Heart right ventricle (tissue), 16 donors: ENCODE data around the gene PDZD2. TPM values are rescaled to one million over a fixed set of nuclear protein-coding genes. Genes with fewer than 3 reads are reported as not detected.

Experiments used
- ATAC-seq, 8 donors: fragments of 200-7000 bp; cut with Tn5 transposase; one replicate each; pipeline ENCODE4 v1.9.1; 2020; ENCODE audit warnings: mild to moderate bottlenecking in 8 of 8, moderate library complexity in 8 of 8, moderate number of reproducible peaks in 1 of 8
- DNase-seq, 2 donors: peaks; one replicate each; pipeline ENCODE4 v3.0.0-alpha.2; 2020
- H3K27ac ChIP-seq, 10 donors: fragments of 200-600 bp; sonication (generic) in 2 of 10; one replicate each; pipeline versions ENCODE4 v1.5.0 to v1.8.0; 2020 to 2022; ENCODE audit warnings: mild to moderate bottlenecking in 3 of 10
- H3K27me3 ChIP-seq, 7 donors: fragments of 200-600 bp; one replicate each; pipeline ENCODE4 v1.8.0; 2021 to 2022; ENCODE audit warnings: mild to moderate bottlenecking in 2 of 7
- H3K36me3 ChIP-seq, 9 donors: fragments of 200-600 bp; sonication (generic) in 1 of 9; one replicate each; pipeline versions ENCODE4 v1.5.0 to v1.8.0; 2020 to 2022; ENCODE audit warnings: mild to moderate bottlenecking in 2 of 9
- H3K4me1 ChIP-seq, 9 donors: fragments of 200-600 bp; sonication (generic) in 1 of 9; one replicate each; pipeline versions ENCODE4 v1.5.0 to v1.8.0; 2020 to 2022; ENCODE audit warnings: mild to moderate bottlenecking in 4 of 9
- H3K4me3 ChIP-seq, 10 donors: fragments of 200-600 bp; sonication (generic) in 2 of 10; one replicate each; pipeline versions ENCODE4 v1.5.0 to v1.8.0; 2020 to 2022; ENCODE audit warnings: mild to moderate bottlenecking in 7 of 10, moderate library complexity in 2 of 10
- H3K9me3 ChIP-seq, 11 donors: fragments of 200-600 bp in 10 of 11; sonication (generic) in 2 of 11; one replicate each; pipeline versions ENCODE4 v1.5.0 to v1.8.0; 2013 to 2022; ENCODE audit warnings: mild to moderate bottlenecking in 2 of 11, control low read depth in 1 of 11, moderate library complexity in 1 of 11
- CTCF ChIP-seq, 9 donors: fragments of 200-600 bp; sonication (generic) in 2 of 9; IDR thresholded peaks; one replicate each; pipeline versions ENCODE4 v1.5.0 to v1.8.0; 2021 to 2022; ENCODE audit warnings: antibody characterized with exemption in 9 of 9, mild to moderate bottlenecking in 5 of 9, moderate library complexity in 1 of 9
- WGBS, 2 donors: extraction: QIAGEN DNeasy Blood & Tissue Kit; methylation state at CpG; one replicate each; pipeline ENCODE4 v1.1.7; 2013; ENCODE audit warnings: inconsistent platforms in 1 of 2; 5-methylcytosine and 5-hydroxymethylcytosine counted together
- intact Hi-C, 10 donors: fragments of 100-400 bp; cut with DNase I; formaldehyde crosslinking; loops; one replicate each; pipeline versions ENCODE4 v1.11.1 to v1.14.2; 2022
- polyA plus RNA-seq, 2 donors: library from polyadenylated mRNA; stranded (reverse); fragments of 200-250 nt; gene quantifications; one replicate each; pipeline ENCODE4 v1.2.3, GENCODE V29; 2013
- total RNA-seq, 10 donors: library from RNA; stranded (reverse); fragmentation: NEBNext Ultra II Directional in 3 of 10; extraction: Animal tissue kit (Norgen Biotek cat#: 25700) in 3 of 10; gene quantifications; one replicate each; pipeline versions ENCODE4 v1.2.1 to v1.2.4, GENCODE V29; 2021 to 2023
- donor health status: Arrhythmogenic right ventricular cardiomyopathy.
- donor health status: ischemic (EF 13 %, LVEDD 7.1; RV severe dilation, severe dysfunction).
- donor health status: healthy with polysubstance abuse.
- donor health status: DM: no; HTN: yes; CAD: no.
- donor health status: DM: no; HTN: no; CAD: no.
- donor health status: ischemic (EF 25% LVEDD 6.9; RV normal size, moderate dysfunction).
- donor health status: ischemic (EF 25% LVEDD 5.7; RV mildly dilated, moderate dysfunction).
- donor health status: healthy.
- donor health status: DM: yes; HTN: yes; CAD: no.
- donor health status: Ischemic cardiomyopathy.
- donor health status: ischemic (EF 35%, LVEDD 5.7; RV mildly dilated, moderate dysfunction).
- donor health status: nonischemic (EF 11% LVEDD 7.7; RV severe dilation, severe dysfunction).
- donor health status: DM: yes; HTN: yes; CAD: no.
- donor health status: PGD.
- donor health status: ischemic (EF 29% LVEDD 5.4; RV normal size, mild dysfunction).
- donor health status: nonischemic (EF 23%, LVEDD 6.1; RV moderate dilation, normal function).

Gene PDZD2
- total and polyA plus RNA-seq, 12 donors: 9.0 to 117 (median 82.5) TPM

DNA sequence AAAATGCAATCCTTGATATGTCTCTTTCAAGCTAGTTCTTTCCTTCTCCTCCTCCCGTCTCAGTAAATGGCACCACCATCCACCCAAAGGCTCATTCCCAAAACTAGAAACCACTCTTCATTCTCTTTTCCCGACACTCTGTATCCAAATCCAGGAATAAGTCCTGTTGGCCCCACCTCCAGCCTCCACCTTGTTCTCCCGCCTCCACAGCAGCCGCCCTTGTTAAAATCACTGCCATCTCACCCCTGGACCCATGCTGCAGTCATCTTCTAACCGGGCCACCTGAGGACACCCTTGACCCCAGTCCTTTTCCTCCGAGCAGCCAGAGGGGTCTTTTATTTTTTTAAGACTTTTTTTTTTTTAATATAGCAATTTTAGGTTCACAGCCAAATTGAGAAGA is 9.4 kb downstream of the PDZD2 start:
- Histone ChIP-seq H3K36me3 (peaks cover 0 to 8% (median 0%) of the 10 kb centered on the region in 9 donors), H3K9me3 (no peaks in the 10 kb centered on the region), H3K4me3 (no peak overlapping the region), H3K27ac (peak overlapping the region in 1 of 10 donors; percentile 51), H3K27me3 (no peaks in the 10 kb centered on the region), H3K4me1 (peaks cover 0 to 59% (median 23%) of the 10 kb centered on the region in 9 donors)
- intact Hi-C loops: loop anchor here in 1 of 10 donors (10.0 kb wide), 1 partner anchor 156 kb away; no protein-coding TSS in a partner anchor
- no peak for TF ChIP-seq CTCF (IDR thresholded peaks at IDR 0.05)
- ATAC-seq: no peak
- no peak for DNase-seq
- 93 to 96% methylated on average over 6 of the region's 6 CpGs for WGBS, 2 donors

- intact Hi-C loops: no loop called here
Measured at GRCh38 chr5:31651241-31651640, 12.3 kb downstream of the PDZD2 start.

DNA sequence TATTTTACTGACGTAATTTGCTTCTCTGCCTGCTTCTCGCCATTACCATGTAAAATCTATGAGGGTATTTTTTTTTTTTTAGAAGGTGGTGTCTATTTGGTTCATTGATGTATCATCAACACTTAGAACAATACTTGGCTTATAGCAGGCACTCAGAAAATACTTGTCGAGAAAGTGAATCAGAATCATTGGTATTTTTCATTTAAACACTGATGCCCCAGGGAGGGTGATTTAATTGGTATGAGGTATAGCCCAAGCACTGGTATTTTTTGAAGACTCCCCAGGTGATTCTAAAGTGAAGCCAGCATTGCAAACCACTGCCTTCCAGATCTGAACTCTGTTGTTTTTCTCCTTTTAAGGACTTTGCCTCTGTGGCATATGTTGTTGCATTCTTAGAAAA is 16.6 kb downstream of the PDZD2 start:
- ATAC-seq: no peak
- Histone ChIP-seq H3K27me3 (no peaks in the 10 kb centered on the region), H3K36me3 (no peaks in the 10 kb centered on the region), H3K27ac (no peak overlapping the region), H3K9me3 (no peaks in the 10 kb centered on the region), H3K4me3 (no peak overlapping the region), H3K4me1 (peaks cover 2 to 50% (median 29%) of the 10 kb centered on the region in 9 donors)
- DNase-seq: no peak
- TF ChIP-seq CTCF (IDR thresholded peaks at IDR 0.05): no peak
- WGBS, 2 donors: 94 to 98% methylated on average over 3 of the region's 3 CpGs
- intact Hi-C loops: no loop called here

More at GRCh38 chr5:31651241-31651640, 12.3 kb downstream of the PDZD2 start:
- Histone ChIP-seq H3K36me3 (peaks cover 0 to 8% (median 0%) of the 10 kb centered on the region in 9 donors), H3K27ac (no peak overlapping the region), H3K9me3 (no peaks in the 10 kb centered on the region), H3K4me1 (peaks cover 0 to 46% (median 22%) of the 10 kb centered on the region in 9 donors), H3K4me3 (no peak overlapping the region), H3K27me3 (no peaks in the 10 kb centered on the region)
- TF ChIP-seq CTCF (IDR thresholded peaks at IDR 0.05): no peak
- DNase-seq (no peak), ATAC-seq (peak in 1 of 8 donors; percentile 83)
- 77 to 81% methylated on average over 3 of the region's 3 CpGs for WGBS, 2 donors

GRCh38 chr5:31656806-31657205 is 17.9 kb downstream of the PDZD2 start:
- no peak for ATAC-seq
- H3K27ac ChIP-seq: peak overlapping the region in 1 of 10 donors; percentile 4

More at GRCh38 chr5:31656806-31657205, 17.9 kb downstream of the PDZD2 start:
- 63 to 69% methylated on average over 4 of the region's 4 CpGs for WGBS, 2 donors
- no peaks in the 10 kb centered on the region for H3K36me3 ChIP-seq
- H3K9me3 ChIP-seq: no peaks in the 10 kb centered on the region
- no peaks in the 10 kb centered on the region for H3K27me3 ChIP-seq
- TF ChIP-seq CTCF (IDR thresholded peaks at IDR 0.05): no peak
- peaks cover 5 to 53% (median 30%) of the 10 kb centered on the region in 9 donors for H3K4me1 ChIP-seq
- H3K4me3 ChIP-seq: no peak overlapping the region
- intact Hi-C loops: no loop called here
- no peak for DNase-seq
